Measurements from ENCODE around the gene ARHGEF39. TPM values are rescaled to one million over a fixed set of nuclear protein-coding genes. Genes with fewer than 3 reads are reported as not detected.

Gene ARHGEF39
- total and polyA plus RNA-seq, 10 of the 15 experiments (the other 5 are each of a cell fraction or from before 2014, with no cell fraction given), result 2.0 to 28.9 (median 13.2) TPM

DNA sequence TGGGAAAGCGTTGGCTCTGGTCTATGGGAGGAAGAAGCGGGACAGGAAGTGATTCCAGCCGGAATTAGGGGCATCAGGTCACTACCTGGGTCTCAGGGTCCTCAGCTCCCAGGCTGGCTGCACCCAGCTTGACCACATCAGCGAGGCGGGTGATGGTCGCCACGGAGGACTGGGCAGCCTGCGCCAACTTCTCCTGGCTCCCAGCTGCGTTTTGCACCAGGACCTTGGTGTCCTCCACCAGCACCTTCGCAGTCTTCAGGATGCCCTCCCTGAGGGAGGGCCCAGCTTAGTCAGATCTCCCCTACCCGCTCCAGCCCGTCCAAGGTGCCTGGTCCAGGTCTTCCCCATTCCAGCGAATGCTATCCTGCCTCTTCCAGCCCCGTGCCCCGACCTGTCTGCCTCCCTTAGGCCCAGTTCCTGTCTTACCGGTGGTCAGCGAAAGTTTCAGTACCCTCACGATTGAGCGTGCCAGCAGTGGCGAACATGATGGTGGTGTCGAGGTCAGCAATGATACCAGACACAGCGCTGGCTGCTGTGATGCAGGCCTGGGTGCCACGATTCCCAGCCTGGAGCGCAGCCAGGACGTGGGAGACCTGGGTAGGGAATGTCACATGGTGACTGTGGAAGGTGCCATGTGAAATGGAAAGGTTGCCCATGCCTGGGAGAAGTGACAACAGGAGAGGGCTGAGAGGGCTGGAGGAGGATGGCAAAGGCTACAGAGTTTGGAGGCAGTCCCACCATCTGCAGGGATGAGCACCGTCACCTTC is 39.1 kb upstream of the ARHGEF39 start:
- no peaks in the 10 kb centered on the region for H4K20me1 ChIP-seq (ENCODE audit: control insufficient read depth, insufficient read depth)
- 97% methylated on average over 25 of the region's 26 CpGs for WGBS (ENCODE audit: insufficient coverage, insufficient replicate concordance, low lambda C conversion rate, missing lambda C conversion rate)
- POLR2A ChIA-PET, result no interaction called here
- H3K9me3 ChIP-seq (replicated peaks; ENCODE audit: control insufficient read depth, insufficient read depth, low read length), result no peaks in the 10 kb centered on the region
- H3K27me3 ChIP-seq (replicated peaks in 1 of 2; ENCODE audit: control insufficient read depth in 2 of 2, insufficient read depth in 2 of 2, low read length in 1 of 2), result no peaks in the 10 kb centered on the region
- H3K4me2 ChIP-seq (ENCODE audit: control insufficient read depth, insufficient read depth), result no peak overlapping the region
- DNase-seq (ENCODE audit: low read depth, low spot score) (no peak), ATAC-seq (no peak), FAIRE-seq (no peak)
- no peaks in the 10 kb centered on the region for H3K4me1 ChIP-seq (ENCODE audit: control insufficient read depth, insufficient read depth, low read length)
- no TSS peak for BruUV-seq (replicated peaks)
- H3K9ac ChIP-seq (ENCODE audit: control insufficient read depth, insufficient read depth, low read length), result no peak overlapping the region
- CTCF ChIA-PET, result interaction anchor here (1.3 kb wide), 1 partner anchor 10 kb away, joined by 3 read pairs; no protein-coding TSS in a partner anchor
- no peak for TF ChIP-seq GABPA (IDR thresholded peaks at IDR 0.05; ENCODE audit: low read depth)
- no peak for TF ChIP-seq YY1 (IDR thresholded peaks at IDR 0.05; ENCODE audit: low read depth, low read length)
- no peak for TF ChIP-seq RCOR1 (conservative IDR thresholded peaks at IDR 0.05; ENCODE audit: low read depth, low read length)
- TF ChIP-seq, protein P1, sequence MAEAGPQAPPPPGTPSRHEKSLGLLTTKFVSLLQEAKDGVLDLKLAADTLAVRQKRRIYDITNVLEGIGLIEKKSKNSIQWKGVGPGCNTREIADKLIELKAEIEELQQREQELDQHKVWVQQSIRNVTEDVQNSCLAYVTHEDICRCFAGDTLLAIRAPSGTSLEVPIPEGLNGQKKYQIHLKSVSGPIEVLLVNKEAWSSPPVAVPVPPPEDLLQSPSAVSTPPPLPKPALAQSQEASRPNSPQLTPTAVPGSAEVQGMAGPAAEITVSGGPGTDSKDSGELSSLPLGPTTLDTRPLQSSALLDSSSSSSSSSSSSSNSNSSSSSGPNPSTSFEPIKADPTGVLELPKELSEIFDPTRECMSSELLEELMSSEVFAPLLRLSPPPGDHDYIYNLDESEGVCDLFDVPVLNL (IDR thresholded peaks at IDR 0.05; ENCODE audit: low read depth, low read length), result no peak
- TF ChIP-seq, protein P2, sequence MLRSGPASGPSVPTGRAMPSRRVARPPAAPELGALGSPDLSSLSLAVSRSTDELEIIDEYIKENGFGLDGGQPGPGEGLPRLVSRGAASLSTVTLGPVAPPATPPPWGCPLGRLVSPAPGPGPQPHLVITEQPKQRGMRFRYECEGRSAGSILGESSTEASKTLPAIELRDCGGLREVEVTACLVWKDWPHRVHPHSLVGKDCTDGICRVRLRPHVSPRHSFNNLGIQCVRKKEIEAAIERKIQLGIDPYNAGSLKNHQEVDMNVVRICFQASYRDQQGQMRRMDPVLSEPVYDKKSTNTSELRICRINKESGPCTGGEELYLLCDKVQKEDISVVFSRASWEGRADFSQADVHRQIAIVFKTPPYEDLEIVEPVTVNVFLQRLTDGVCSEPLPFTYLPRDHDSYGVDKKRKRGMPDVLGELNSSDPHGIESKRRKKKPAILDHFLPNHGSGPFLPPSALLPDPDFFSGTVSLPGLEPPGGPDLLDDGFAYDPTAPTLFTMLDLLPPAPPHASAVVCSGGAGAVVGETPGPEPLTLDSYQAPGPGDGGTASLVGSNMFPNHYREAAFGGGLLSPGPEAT (IDR thresholded peaks at IDR 0.05; ENCODE audit: low read depth), result no peak
- no peak for TF ChIP-seq HDAC2 (IDR thresholded peaks at IDR 0.05)
- no peak for TF ChIP-seq BRCA1 (IDR thresholded peaks at IDR 0.05; ENCODE audit: low read depth, low read length)
- TF ChIP-seq RELA (IDR thresholded peaks at IDR 0.05; ENCODE audit: borderline replicate concordance, partially characterized antibody), result no peak
- no peak for TF ChIP-seq TCF12 (IDR thresholded peaks at IDR 0.05; ENCODE audit: low read depth, low read length)
- TF ChIP-seq NFIC (IDR thresholded peaks at IDR 0.05; ENCODE audit: low read depth, low read length), result no peak
- no peak for TF ChIP-seq NRF1 (conservative IDR thresholded peaks at IDR 0.05; ENCODE audit: low read depth, low read length)
- peaks cover 61 to 68% of the 10 kb centered on the region in 2 experiments for H3K36me3 ChIP-seq (ENCODE audit: control insufficient read depth in 2 of 2, insufficient read depth in 2 of 2, low read length in 1 of 2)
- in situ Hi-C loops (cut with MboI), result no loop called here
- no peaks in the 10 kb centered on the region for H3K79me2 ChIP-seq (ENCODE audit: control insufficient read depth, insufficient read depth, low read length)
- no peak overlapping the region for H3K4me3 ChIP-seq
- no peak overlapping the region for H3K27ac ChIP-seq (ENCODE audit: control insufficient read depth, insufficient read depth)
- RAD21 ChIA-PET (ENCODE audit: unreplicated experiment), result no interaction called here
- SMC1A ChIA-PET (ENCODE audit: uncharacterized antibody, unreplicated experiment), result no interaction called here
- intact Hi-C loops (cut with micrococcal nuclease; ENCODE audit: unreplicated experiment), result no loop called here
- H2AFZ ChIP-seq (ENCODE audit: control insufficient read depth, low read depth, low read length), result no peak overlapping the region
